LNCaP clone FGC (cell line): ENCODE results near the gene UBE2A.

ENCODE experiments used
- DNase-seq: peaks from one replicate; pipeline ENCODE4 v3.0.0-alpha.2; 2011; ENCODE audit warnings: low read depth
- H3K4me3 ChIP-seq: 2 replicates; pipeline ENCODE4 v1.5.1; 2011; ENCODE audit warnings: mild to moderate bottlenecking, low read depth, low read length, control low read depth
- CTCF ChIP-seq: IDR thresholded peaks from 2 replicates; pipeline ENCODE4 v1.5.1; 2012; ENCODE audit warnings: mild to moderate bottlenecking; ENCODE audit not compliant: control insufficient read depth, insufficient read depth; ENCODE audit errors: extremely low read depth

UBE2A gene

GRCh38 chrX:119589810-119590209 is 15.4 kb downstream of the UBE2A start:
- no peak overlapping the region for H3K4me3 ChIP-seq
- no peak for DNase-seq
- TF ChIP-seq CTCF: no peak

GRCh38 chrX:119602701-119603255 is 28.4 kb downstream of the UBE2A start:
- TF ChIP-seq CTCF: no peak
- no peak for DNase-seq
- H3K4me3 ChIP-seq: no peak overlapping the region

GRCh38 chrX:119604766-119605463 is 30.6 kb downstream of the UBE2A start:
- peak overlapping the region; percentile 79 for H3K4me3 ChIP-seq
- TF ChIP-seq CTCF: no peak
- DNase-seq: no peak

- DNase-seq: no peak
- 0 out of 2 replicates have a peak, but pooled peaks have one; percentile 1 for TF ChIP-seq CTCF
- peak overlapping the region; percentile 79 for H3K4me3 ChIP-seq
Measured at GRCh38 chrX:119605464-119606279, 31.3 kb downstream of the UBE2A start.

GRCh38 chrX:119606280-119607017 is 32.1 kb downstream of the UBE2A start, which contains the start of gene NKRF:
NKRF (minus strand) TSS chrX:119606424.
- DNase-seq: peak; percentile 71
- peak within 1 kb of the TSS; percentile 79 for H3K4me3 ChIP-seq
- no peak for TF ChIP-seq CTCF

GRCh38 chrX:119607018-119607389 is 32.6 kb downstream of the UBE2A start:
- TF ChIP-seq CTCF: no peak
- DNase-seq: no peak
- peak overlapping the region; percentile 79 for H3K4me3 ChIP-seq
